Suprapubic skin (tissue), 4 donors: ENCODE results near the gene RALGAPA2.

Source experiments
- EP300 ChIP-seq: sonication (generic); formaldehyde crosslinking; IDR thresholded peaks from one replicate; pipeline ENCODE4 v1.6.1; 2017; ENCODE audit warnings: antibody characterized with exemption
- POLR2A ChIP-seq, 2 donors: fragments of 450-650 bp; IDR thresholded peaks; one replicate each; pipeline ENCODE4 v1.6.1; 2017; ENCODE audit warnings: antibody characterized with exemption in 2 of 2, mild to moderate bottlenecking in 2 of 2, moderate library complexity in 2 of 2
- POLR2AphosphoS5 ChIP-seq, 3 donors: sonication (generic); formaldehyde crosslinking; IDR thresholded peaks; one replicate each; pipeline ENCODE4 v1.6.1; 2017; ENCODE audit warnings: antibody characterized with exemption in 3 of 3
- TF ChIP-seq, protein P1 (sequence below), 2 donors: fragments of 200-600 bp in 1 of 2; fragments of 450-650 bp in 1 of 2; sonication (generic) in 1 of 2; IDR thresholded peaks; one replicate each; pipeline ENCODE4 v1.5.1; 2016 to 2019; ENCODE audit warnings: antibody characterized with exemption in 2 of 2, mild to moderate bottlenecking in 1 of 2, moderate library complexity in 1 of 2

GRCh38 chr20:20740541-20740940 lies 28.1 kb upstream of the RALGAPA2 start:
- TF ChIP-seq, protein P1, sequence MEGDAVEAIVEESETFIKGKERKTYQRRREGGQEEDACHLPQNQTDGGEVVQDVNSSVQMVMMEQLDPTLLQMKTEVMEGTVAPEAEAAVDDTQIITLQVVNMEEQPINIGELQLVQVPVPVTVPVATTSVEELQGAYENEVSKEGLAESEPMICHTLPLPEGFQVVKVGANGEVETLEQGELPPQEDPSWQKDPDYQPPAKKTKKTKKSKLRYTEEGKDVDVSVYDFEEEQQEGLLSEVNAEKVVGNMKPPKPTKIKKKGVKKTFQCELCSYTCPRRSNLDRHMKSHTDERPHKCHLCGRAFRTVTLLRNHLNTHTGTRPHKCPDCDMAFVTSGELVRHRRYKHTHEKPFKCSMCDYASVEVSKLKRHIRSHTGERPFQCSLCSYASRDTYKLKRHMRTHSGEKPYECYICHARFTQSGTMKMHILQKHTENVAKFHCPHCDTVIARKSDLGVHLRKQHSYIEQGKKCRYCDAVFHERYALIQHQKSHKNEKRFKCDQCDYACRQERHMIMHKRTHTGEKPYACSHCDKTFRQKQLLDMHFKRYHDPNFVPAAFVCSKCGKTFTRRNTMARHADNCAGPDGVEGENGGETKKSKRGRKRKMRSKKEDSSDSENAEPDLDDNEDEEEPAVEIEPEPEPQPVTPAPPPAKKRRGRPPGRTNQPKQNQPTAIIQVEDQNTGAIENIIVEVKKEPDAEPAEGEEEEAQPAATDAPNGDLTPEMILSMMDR (IDR thresholded peaks at IDR 0.05), result no peak
- TF ChIP-seq POLR2AphosphoS5 (IDR thresholded peaks at IDR 0.05) (no peak), POLR2A (IDR thresholded peaks at IDR 0.05) (no peak), EP300 (no peak)
